IMR-90 (cell line): ENCODE measurements around the gene GRM4. TPM values are rescaled to one million over a fixed set of nuclear protein-coding genes. Genes with fewer than 3 reads are reported as not detected.

Experiments used
- ATAC-seq: fragments of 200-7000 bp; cut with Tn5 transposase; 2 replicates; pipeline ENCODE4 v1.9.1; 2020; ENCODE audit warnings: low read depth, mild to moderate bottlenecking, moderate library complexity
- BruUV-seq: library from RNA; stranded (reverse); fragments of 400-500 nt; replicated peaks from 2 replicates; lab custom pipeline; 2021; lab: Mats Ljungman, UMichigan
- CTCF ChIA-PET: fragments of 300-600 bp; formaldehyde crosslinking; extraction: SDS; loops from one replicate; lab custom pipeline; 2021; ENCODE audit warnings: antibody characterized with exemption; lab: Yijun Ruan, JAX
- POLR2A ChIA-PET: fragments of 300-600 bp; sonication (Branson Sonifier 250); formaldehyde crosslinking; loops from one replicate; lab custom pipeline; 2022; ENCODE audit warnings: antibody characterized with exemption; ENCODE audit not compliant: unreplicated experiment; lab: Charles Lee
- DNase-seq: peaks from one replicate; pipeline ENCODE4 v3.0.0; 2013
- H2AFZ ChIP-seq: replicated peaks from 2 replicates; pipeline ENCODE3; 2013; ENCODE audit warnings: low read length, mild to moderate bottlenecking; ENCODE audit not compliant: poor library complexity
- H2AK5ac ChIP-seq: 2 replicates; pipeline ENCODE4 v1.6.1; 2013; ENCODE audit warnings: low read depth, low read length, inconsistent platforms
- H2AK9ac ChIP-seq: replicated peaks from 2 replicates; pipeline ENCODE3; 2013; ENCODE audit warnings: mild to moderate bottlenecking, low read depth, low read length, moderate library complexity; ENCODE audit not compliant: poor library complexity
- H2BK120ac ChIP-seq: 2 replicates; pipeline ENCODE4 v1.6.1; 2013; ENCODE audit warnings: low read depth, low read length, inconsistent platforms
- H2BK15ac ChIP-seq: 3 replicates; pipeline ENCODE4 v1.6.1; 2013; ENCODE audit warnings: low read depth, low read length, inconsistent platforms
- H2BK20ac ChIP-seq: 2 replicates; pipeline ENCODE4 v1.6.1; 2013; ENCODE audit warnings: low read depth, mild to moderate bottlenecking, inconsistent platforms, low read length, moderate library complexity
- H2BK5ac ChIP-seq: 2 replicates; pipeline ENCODE4 v1.6.1; 2013; ENCODE audit warnings: mild to moderate bottlenecking, low read depth, low read length, inconsistent platforms; ENCODE audit not compliant: poor library complexity, severe bottlenecking
- H3K14ac ChIP-seq: replicated peaks from 2 replicates; pipeline ENCODE4 v1.6.1; 2013; ENCODE audit warnings: low read depth, low read length, inconsistent platforms
- H3K18ac ChIP-seq: 2 replicates; pipeline ENCODE4 v1.6.1; 2013; ENCODE audit warnings: low read depth, low read length, control low read depth
- H3K23ac ChIP-seq: 2 replicates; pipeline ENCODE4 v1.6.1; 2013; ENCODE audit warnings: low read depth, low read length, inconsistent platforms
- H3K27ac ChIP-seq: 2 replicates; pipeline ENCODE4 v1.5.1; 2013; ENCODE audit warnings: mild to moderate bottlenecking, control low read depth, low read length; ENCODE audit not compliant: insufficient read depth
- H3K27me3 ChIP-seq: 2 replicates; pipeline ENCODE4 v1.6.1; 2013; ENCODE audit warnings: low read length; ENCODE audit not compliant: control insufficient read depth, insufficient read depth
- H3K36me3 ChIP-seq: 2 replicates; pipeline ENCODE4 v1.6.1; 2013; ENCODE audit warnings: low read length, mixed read lengths; ENCODE audit not compliant: control insufficient read depth, insufficient read depth
- H3K4ac ChIP-seq: 2 replicates; pipeline ENCODE4 v1.6.1; 2013; ENCODE audit warnings: low read depth, low read length, inconsistent platforms
- H3K4me1 ChIP-seq: 2 replicates; pipeline ENCODE4 v1.6.1; 2013; ENCODE audit warnings: low read length, mixed read lengths; ENCODE audit not compliant: control insufficient read depth, insufficient read depth
- H3K4me2 ChIP-seq: 2 replicates; pipeline ENCODE4 v1.6.1; 2013; ENCODE audit warnings: low read depth, mild to moderate bottlenecking, control low read depth, low read length, moderate library complexity
- H3K4me3 ChIP-seq: 2 replicates; pipeline ENCODE4 v1.5.1; 2013; ENCODE audit warnings: low read depth, mild to moderate bottlenecking, control low read depth, low read length, moderate library complexity; ENCODE audit not compliant: insufficient read depth
- H3K56ac ChIP-seq: 2 replicates; pipeline ENCODE4 v1.6.1; 2013; ENCODE audit warnings: low read length, inconsistent platforms; ENCODE audit not compliant: insufficient read depth; ENCODE audit errors: extremely low read depth
- H3K79me1 ChIP-seq, 2 experiments: 2 replicates each; pipeline ENCODE4 v1.6.1; 2013; ENCODE audit warnings: low read length in 2 of 2, inconsistent platforms in 1 of 2, low read depth in 1 of 2
- H3K9ac ChIP-seq: 2 replicates; pipeline ENCODE4 v1.6.1; 2013; ENCODE audit warnings: low read depth, low read length, control low read depth
- H3K9me1 ChIP-seq: 2 replicates; pipeline ENCODE4 v1.6.1; 2013; ENCODE audit warnings: low read length, inconsistent platforms; ENCODE audit not compliant: insufficient read depth
- H3K9me3 ChIP-seq: 2 replicates; pipeline ENCODE4 v1.6.1; 2013; ENCODE audit warnings: low read length; ENCODE audit not compliant: control insufficient read depth, insufficient read depth
- H4K20me1 ChIP-seq: 2 replicates; pipeline ENCODE4 v1.6.1; 2013; ENCODE audit warnings: low read length, inconsistent platforms; ENCODE audit not compliant: insufficient read depth
- H4K5ac ChIP-seq: 2 replicates; pipeline ENCODE4 v1.6.1; 2013; ENCODE audit warnings: mild to moderate bottlenecking, low read depth, low read length, control low read depth
- H4K8ac ChIP-seq, 2 experiments: 2 replicates each; pipeline ENCODE4 v1.6.1; 2013; ENCODE audit warnings: low read depth in 2 of 2, low read length in 2 of 2, control low read depth in 1 of 2, inconsistent platforms in 1 of 2
- H4K91ac ChIP-seq: 2 replicates; pipeline ENCODE4 v1.6.1; 2013; ENCODE audit warnings: low read depth, low read length, inconsistent platforms; ENCODE audit not compliant: insufficient read depth
- BHLHE40 ChIP-seq: fragments of 150-350 bp; IDR thresholded peaks from 2 replicates; pipeline ENCODE4 v1.6.1; 2016; ENCODE audit warnings: mild to moderate bottlenecking, low read depth, low read length
- CEBPB ChIP-seq: IDR thresholded peaks from 2 replicates; pipeline ENCODE4 v1.6.1; 2012; ENCODE audit warnings: low read depth, low read length, improper control_type of control experiment
- CHD1 ChIP-seq: IDR thresholded peaks from 2 replicates; pipeline ENCODE4 v1.6.1; 2012; ENCODE audit warnings: low read depth, low read length, improper control_type of control experiment
- CTCF ChIP-seq: conservative IDR thresholded peaks from 2 replicates; pipeline ENCODE4 v1.5.1; 2012; ENCODE audit warnings: mild to moderate bottlenecking, low read depth, low read length, improper control_type of control experiment
- ELK1 ChIP-seq: fragments of 150-350 bp; IDR thresholded peaks from 2 replicates; pipeline ENCODE4 v1.6.1; 2016; ENCODE audit warnings: low read depth, mild to moderate bottlenecking, low read length, moderate library complexity, borderline replicate concordance
- FOS ChIP-seq: fragments of 150-350 bp; IDR thresholded peaks from 2 replicates; pipeline ENCODE4 v1.6.1; 2016; ENCODE audit warnings: low read depth, low read length
- MAFK ChIP-seq: IDR thresholded peaks from 2 replicates; pipeline ENCODE4 v1.6.1; 2012; ENCODE audit warnings: low read depth, low read length, improper control_type of control experiment
- MAZ ChIP-seq: IDR thresholded peaks from 2 replicates; pipeline ENCODE4 v1.6.1; 2012; ENCODE audit warnings: low read depth, mild to moderate bottlenecking, low read length, improper control_type of control experiment, moderate library complexity, borderline replicate concordance
- MXI1 ChIP-seq: IDR thresholded peaks from 2 replicates; pipeline ENCODE4 v1.6.1; 2012; ENCODE audit warnings: low read depth, mild to moderate bottlenecking, low read length, moderate library complexity, borderline replicate concordance
- NFE2L2 ChIP-seq: fragments of 150-350 bp; IDR thresholded peaks from 2 replicates; pipeline ENCODE4 v1.6.1; 2016; ENCODE audit warnings: low read depth, mild to moderate bottlenecking, low read length
- POLR2A ChIP-seq: IDR thresholded peaks from 2 replicates; pipeline ENCODE4 v1.6.1; 2012; ENCODE audit warnings: mild to moderate bottlenecking, low read depth, low read length
- RAD21 ChIP-seq: IDR thresholded peaks from 2 replicates; pipeline ENCODE4 v1.6.1; 2012; ENCODE audit warnings: low read length, improper control_type of control experiment
- RCOR1 ChIP-seq: IDR thresholded peaks from 2 replicates; pipeline ENCODE4 v1.6.1; 2012; ENCODE audit warnings: mild to moderate bottlenecking, low read length, improper control_type of control experiment; ENCODE audit not compliant: insufficient replicate concordance
- RFX5 ChIP-seq: IDR thresholded peaks from 2 replicates; pipeline ENCODE4 v1.8.0; 2012; ENCODE audit warnings: low read depth, mild to moderate bottlenecking, low read length, moderate library complexity
- SMC3 ChIP-seq: fragments of 150-350 bp; IDR thresholded peaks from 2 replicates; pipeline ENCODE4 v1.6.1; 2016; ENCODE audit warnings: low read depth, mild to moderate bottlenecking, antibody characterized with exemption, low read length, moderate library complexity
- WGBS, 2 experiments: methylation state at CpG; one replicate each; pipeline versions ENCODE4 v1.1.5 to v1.1.7; 2013; ENCODE audit warnings: missing lambda C conversion rate in 2 of 2; ENCODE audit not compliant: insufficient read length in 1 of 2; ENCODE audit errors: extremely low coverage in 2 of 2; 5-methylcytosine and 5-hydroxymethylcytosine counted together
- dilution Hi-C: fragments of 300-500 bp; cut with HindIII; formaldehyde crosslinking; loops from one replicate; pipeline ENCODE4 v1.14.3; 2018; ENCODE audit warnings: low sequenced_read_pairs; ENCODE audit not compliant: unreplicated experiment
- in situ Hi-C: fragments of 300-500 bp; cut with MboI; formaldehyde crosslinking; loops from 3 replicates; pipeline ENCODE4 v1.14.3; 2019; ENCODE audit warnings: low sequenced_read_pairs, inconsistent platforms, mixed read lengths
- intact Hi-C: fragments of 100-400 bp; cut with micrococcal nuclease; formaldehyde crosslinking; loops from 2 replicates; pipeline ENCODE4 v1.10.0; 2022
- polyA plus RNA-seq, 3 experiments: library from polyadenylated mRNA; depleted of rRNA; stranded (reverse); fragments of >200 nt; gene quantifications; 2 replicates each; pipeline ENCODE4 v1.2.3, GENCODE V29; 2012; ENCODE audit warnings: low replicate concordance in 1 of 3
- total RNA-seq: library from RNA; depleted of rRNA; stranded (reverse); fragments of >200 nt; gene quantifications from 2 replicates; pipeline ENCODE4 v1.2.3, GENCODE V29; 2012
- TF ChIP-seq, protein P1 (sequence below): fragments of 150-350 bp; IDR thresholded peaks from 2 replicates; pipeline ENCODE4 v1.6.1; 2017; ENCODE audit warnings: mild to moderate bottlenecking, antibody characterized with exemption, low read length, low read depth

Gene GRM4
- total and polyA plus RNA-seq, 2 of the 4 experiments (the other 2 are of a cell fraction) = 0.02 TPM; not detected in 1

GRCh38 chr6:34189806-34190503 is 44.1 kb upstream of the GRM4 start:
- Histone ChIP-seq H2BK15ac (no peak overlapping the region), H2BK5ac (no peak overlapping the region), H3K9me1 (no peaks in the 10 kb centered on the region), H2AK5ac (no peak overlapping the region), H2AFZ (no peak overlapping the region), H3K27me3 (peaks cover 2% of the 10 kb centered on the region; the same call in 1 of the 2 replicates), H3K4ac (no peak overlapping the region), H3K36me3 (no peaks in the 10 kb centered on the region), H4K8ac (no peak overlapping the region), H4K91ac (no peak overlapping the region), H3K79me1 (no peaks in the 10 kb centered on the region), H3K9me3 (no peaks in the 10 kb centered on the region), H3K14ac (no peak overlapping the region), H3K56ac (no peak overlapping the region), H3K4me2 (no peak overlapping the region), H3K27ac (no peak overlapping the region), H4K5ac (no peak overlapping the region), H2BK20ac (no peak overlapping the region), H3K9ac (no peak overlapping the region), H2BK120ac (no peak overlapping the region), H3K23ac (no peak overlapping the region), H4K20me1 (no peaks in the 10 kb centered on the region), H3K4me3 (no peak overlapping the region), H3K4me1 (no peaks in the 10 kb centered on the region), H2AK9ac (no peak overlapping the region), H3K18ac (no peak overlapping the region)
- CTCF ChIA-PET = no interaction called here
- DNase-seq (no peak), ATAC-seq (no peak)
- in situ Hi-C loops (loop anchor here (10.0 kb wide), 1 partner anchor 415 kb away; no protein-coding TSS in a partner anchor), dilution Hi-C loops (no loop called here), intact Hi-C loops (no loop called here)
- TF ChIP-seq POLR2A = no peak
- TF ChIP-seq FOS = no peak
- TF ChIP-seq MAZ = no peak
- TF ChIP-seq CHD1 = no peak
- no peak for TF ChIP-seq RFX5
- no peak for TF ChIP-seq SMC3
- TF ChIP-seq, protein P1, sequence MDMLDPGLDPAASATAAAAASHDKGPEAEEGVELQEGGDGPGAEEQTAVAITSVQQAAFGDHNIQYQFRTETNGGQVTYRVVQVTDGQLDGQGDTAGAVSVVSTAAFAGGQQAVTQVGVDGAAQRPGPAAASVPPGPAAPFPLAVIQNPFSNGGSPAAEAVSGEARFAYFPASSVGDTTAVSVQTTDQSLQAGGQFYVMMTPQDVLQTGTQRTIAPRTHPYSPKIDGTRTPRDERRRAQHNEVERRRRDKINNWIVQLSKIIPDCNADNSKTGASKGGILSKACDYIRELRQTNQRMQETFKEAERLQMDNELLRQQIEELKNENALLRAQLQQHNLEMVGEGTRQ = no peak
- no peak for TF ChIP-seq ELK1
- no peak for TF ChIP-seq CEBPB
- TF ChIP-seq BHLHE40 = no peak
- no peak for TF ChIP-seq CTCF
- no peak for TF ChIP-seq MAFK
- no peak for TF ChIP-seq MXI1
- no peak for TF ChIP-seq RCOR1
- TF ChIP-seq RAD21 = no peak
- TF ChIP-seq NFE2L2 = no peak
- POLR2A ChIA-PET = no interaction called here
- 73% methylated on average over 7 of the region's 12 CpGs; no CpG with 5 or more reads in 1 of the 2 experiments for WGBS, 2 experiments
- BruUV-seq = no TSS peak
